ENCODE data around the gene LRP1.

- TF ChIP-seq CTCF (IDR thresholded peaks at IDR 0.05; ENCODE audit: low read depth, low read length): no peak
- no peak for TF ChIP-seq POLR2A (IDR thresholded peaks at IDR 0.05; ENCODE audit: extremely low read depth, insufficient read length)
Observed at GRCh38 chr12:57080855-57081254, 47.4 kb upstream of the LRP1 start.
